ENCODE data around the gene ARID4A.
A peak's percentile ranks its signal among the peaks of the same experiment; 100 is the strongest.
"Not testable (repeated sequence)": the region's sequence is repeated elsewhere in the genome, so short reads cannot be mapped to it uniquely, and the experiment has no call there.

The ARID4A gene

GRCh38 chr14:58362272-58362671 is 63.9 kb downstream of the ARID4A start:
- DNase-seq (ENCODE audit: low read depth), result not testable (repeated sequence)

DNA sequence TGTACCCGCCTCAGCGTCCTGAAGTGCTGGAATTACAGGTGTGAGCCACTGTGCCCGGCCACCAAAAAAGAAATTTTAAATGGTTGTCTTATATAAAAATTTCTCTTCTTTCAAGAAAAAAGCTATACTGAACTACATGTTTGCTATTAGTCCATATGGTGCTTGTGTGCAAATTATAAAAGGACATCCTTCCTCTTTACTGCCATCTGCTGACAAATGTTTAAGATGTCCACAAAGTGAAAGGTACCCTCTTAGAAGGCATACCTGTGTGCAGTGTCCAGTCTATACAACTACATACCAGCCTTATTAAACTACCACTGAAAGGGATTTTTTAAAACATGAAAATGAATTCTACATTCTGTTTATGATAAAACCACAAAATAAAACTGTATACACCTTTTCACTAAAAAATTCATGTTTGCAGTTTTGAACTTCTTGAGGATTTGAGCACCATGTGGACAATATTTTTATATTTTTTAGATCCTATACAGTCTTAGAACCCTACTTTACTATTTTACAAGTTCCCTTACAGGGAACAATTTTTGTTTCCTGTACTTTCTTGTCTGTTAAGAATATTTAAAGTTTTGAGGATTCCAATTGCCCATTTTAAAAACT is 64.5 kb downstream of the ARID4A start:
- DNase-seq (ENCODE audit: low read depth), result no peak

- no peak for DNase-seq (ENCODE audit: low read depth)
These were observed 66.0 kb downstream of the ARID4A start for GRCh38 chr14:58364316-58364715.

DNA sequence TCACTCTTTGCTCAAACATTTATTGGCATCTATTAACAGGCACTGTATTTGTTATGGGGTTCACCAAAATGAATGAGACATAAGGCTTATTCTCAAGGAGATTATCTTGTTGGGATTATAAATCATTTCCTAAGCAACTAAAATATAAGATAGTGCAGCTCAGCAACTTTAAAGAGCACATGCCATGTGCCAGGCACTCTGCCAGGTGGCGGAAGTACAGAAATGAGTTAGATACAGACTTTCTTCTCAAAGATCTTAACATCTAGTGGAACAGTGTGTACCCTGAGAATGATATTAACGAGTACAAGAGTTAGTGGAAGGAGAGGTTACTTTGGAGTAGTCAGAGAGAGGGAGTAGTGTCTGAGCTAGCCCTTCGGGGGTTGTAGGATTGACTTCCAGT is 68.9 kb downstream of the ARID4A start:
- DNase-seq (ENCODE audit: low read depth), result no peak

GRCh38 chr14:58368956-58369355 is 70.6 kb downstream of the ARID4A start:
- no peak for DNase-seq (ENCODE audit: low read depth)

DNA sequence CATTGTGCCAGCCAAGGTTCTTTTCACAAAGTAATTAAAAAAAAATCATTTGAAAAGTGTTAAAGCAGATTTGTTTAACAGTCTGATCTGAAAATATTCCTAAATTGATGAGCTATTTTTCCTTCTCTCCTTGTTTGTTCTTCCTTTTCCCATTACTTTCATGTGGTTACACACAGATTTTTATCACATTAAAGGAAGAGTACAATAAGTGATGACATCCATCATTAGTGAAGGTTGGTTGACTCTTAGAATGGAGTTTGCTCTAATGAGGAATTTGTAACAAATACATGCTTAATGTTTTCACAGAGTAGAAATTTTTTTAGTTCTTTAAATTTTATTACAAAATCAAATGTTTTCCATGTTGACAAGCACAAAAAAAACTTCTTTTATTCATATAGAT is 78.4 kb downstream of the ARID4A start:
- DNase-seq (ENCODE audit: low read depth), result no peak

GRCh38 chr14:58390830-58391229 is 92.5 kb downstream of the ARID4A start:
- DNase-seq (ENCODE audit: low read depth), result no peak

DNA sequence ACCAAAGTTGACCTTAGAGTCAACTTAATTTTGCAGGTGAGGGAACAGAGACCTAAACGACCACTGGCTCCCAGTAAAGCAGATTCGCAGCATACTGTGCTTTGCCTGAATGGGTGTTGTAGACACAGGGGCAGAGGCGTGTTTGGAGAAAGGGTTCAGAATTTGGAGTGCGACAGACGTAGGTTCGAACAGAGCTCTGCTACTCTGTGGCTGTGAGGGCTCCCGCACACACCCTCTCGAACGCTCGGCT is 97.1 kb downstream of the ARID4A start:
- DNase-seq (ENCODE audit: low read depth), result no peak

- DNase-seq (ENCODE audit: low read depth), result peak; percentile 46
These were observed 97.7 kb downstream of the ARID4A start, which contains the start of gene TOMM20L for GRCh38 chr14:58395812-58396788. TSS of gene TOMM20L (plus strand) at chr14:58395930. CDS start at chr14:58395958, 28 bp downstream.

DNA sequence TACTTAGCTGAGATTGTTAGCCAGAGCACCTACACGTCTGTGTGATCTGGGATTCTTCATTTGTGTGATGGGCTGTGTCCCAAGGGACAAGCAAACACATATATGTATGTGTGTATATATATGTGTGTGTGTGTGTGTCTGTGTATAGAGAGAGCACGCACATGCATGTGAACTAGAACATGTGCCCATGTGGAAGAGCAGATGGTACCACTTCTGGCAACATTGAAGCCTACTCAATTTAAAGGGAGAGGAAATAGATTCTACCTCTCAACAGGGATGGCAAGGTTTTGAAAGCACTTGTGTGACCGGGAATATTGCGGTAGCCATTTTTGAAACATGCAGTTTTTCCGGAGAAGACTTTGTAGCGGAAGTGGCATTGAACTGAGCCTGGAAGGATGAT is 98.8 kb downstream of the ARID4A start:
- DNase-seq (ENCODE audit: low read depth), result no peak

DNA sequence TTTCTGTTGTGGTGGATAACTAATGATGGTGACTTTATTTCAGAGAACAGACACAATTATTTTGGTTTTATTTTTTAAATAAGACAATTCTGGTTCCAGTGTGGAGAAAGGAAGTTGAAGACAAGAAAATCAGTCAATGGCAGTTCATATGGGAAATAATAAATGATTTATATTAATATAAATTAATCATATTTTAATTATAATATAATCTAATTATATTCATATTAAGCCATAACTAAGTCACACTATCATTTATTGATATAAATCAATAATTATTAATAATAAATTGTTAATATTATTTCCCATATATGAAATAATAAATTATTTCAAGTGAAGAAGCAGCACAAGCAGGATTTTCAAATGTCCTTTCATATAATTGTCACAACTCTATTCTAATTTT is 100.1 kb downstream of the ARID4A start:
- no peak for DNase-seq (ENCODE audit: low read depth)

GRCh38 chr14:58398895-58399294 is 100.5 kb downstream of the ARID4A start:
- no peak for DNase-seq (ENCODE audit: low read depth)

DNA sequence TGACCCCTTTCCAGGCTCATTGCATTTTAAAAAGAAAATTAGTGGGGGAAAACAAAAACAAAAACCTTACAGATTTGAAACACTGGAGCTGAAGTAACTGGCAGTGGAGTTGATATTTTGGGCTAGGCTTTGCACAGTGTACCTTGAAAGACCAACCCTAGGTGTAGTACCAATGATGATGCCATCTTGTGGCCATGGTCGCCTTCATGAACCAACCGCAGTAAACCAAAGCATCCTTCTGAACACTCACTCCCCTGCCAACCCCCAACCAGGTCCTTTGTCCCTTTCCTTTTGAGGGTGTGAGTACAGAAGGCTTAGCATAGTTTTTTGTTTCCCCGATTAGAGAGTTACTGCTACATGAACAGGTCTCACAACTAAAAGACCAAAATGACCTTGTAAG is 103.2 kb downstream of the ARID4A start:
- no peak for DNase-seq (ENCODE audit: low read depth)

- no peak for DNase-seq (ENCODE audit: low read depth)
These were observed 110.4 kb downstream of the ARID4A start for GRCh38 chr14:58408681-58409215.

- DNase-seq (ENCODE audit: low read depth), result no peak
These were observed 116.5 kb downstream of the ARID4A start for GRCh38 chr14:58414845-58415244.

DNA sequence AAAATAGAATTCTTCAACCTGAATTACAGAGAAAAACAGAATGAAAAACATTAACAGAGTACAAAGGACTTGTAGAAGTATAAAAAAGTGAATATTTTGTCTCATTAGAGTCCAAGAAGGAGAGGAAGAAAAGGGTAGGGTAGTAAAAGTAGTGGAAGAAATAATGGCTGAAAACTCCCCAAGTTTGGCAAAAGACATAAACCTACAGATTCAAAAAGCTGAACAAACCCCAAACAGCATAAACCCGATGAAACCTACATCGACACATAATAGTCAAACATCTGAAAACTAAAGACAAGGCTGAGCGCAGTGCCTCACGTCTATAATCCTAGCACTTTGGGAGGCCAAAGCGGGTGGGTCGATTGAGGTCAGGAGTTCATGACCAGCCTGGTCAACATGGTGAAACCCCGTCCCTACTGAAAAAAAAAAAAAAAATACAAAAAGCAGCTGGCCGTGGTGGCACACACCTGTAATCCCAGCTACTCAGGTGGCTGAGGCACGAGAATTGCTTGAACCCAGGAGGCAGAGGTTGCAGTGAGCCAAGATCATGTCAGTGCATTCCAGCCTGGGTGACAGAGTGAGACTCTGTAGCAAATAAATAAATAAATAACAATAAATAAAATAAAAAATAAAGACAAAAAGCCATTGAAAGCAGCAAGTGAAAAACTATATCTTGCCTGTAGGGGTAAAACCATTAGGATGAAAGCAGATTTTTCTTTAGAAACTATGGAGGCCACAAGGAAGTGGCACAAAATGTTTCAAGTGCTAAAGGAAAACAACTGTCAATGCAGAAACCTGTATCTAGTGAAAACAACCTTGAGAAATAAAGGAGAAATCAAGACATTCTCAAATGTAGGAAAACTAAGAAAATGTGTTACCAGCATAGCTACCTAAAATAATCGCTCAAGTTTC is 117.5 kb downstream of the ARID4A start:
- no peak for DNase-seq (ENCODE audit: low read depth)

DNA sequence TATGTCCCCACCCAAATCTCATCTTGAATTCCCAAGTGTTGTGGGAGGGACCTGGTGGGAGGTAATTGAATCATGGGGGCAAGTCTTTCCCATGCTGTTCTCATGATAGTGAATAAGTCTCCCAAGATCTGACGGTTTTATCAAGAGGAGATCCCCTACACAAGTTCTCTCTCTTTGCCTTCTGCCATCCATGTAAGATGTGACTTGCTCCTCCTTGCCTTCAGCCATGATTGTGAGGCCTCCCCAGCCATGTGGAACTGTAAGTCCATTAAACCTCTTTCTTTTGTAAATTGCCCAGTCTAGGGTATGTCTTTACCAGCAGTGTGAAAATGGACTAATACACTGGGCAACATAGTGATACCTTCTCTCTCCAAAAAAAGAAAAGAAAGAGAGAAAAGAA is 118.6 kb downstream of the ARID4A start:
- not testable (repeated sequence) for DNase-seq (ENCODE audit: low read depth)
